Esophagus squamous epithelium (tissue), 4 donors: ENCODE data around the gene CLDN7.
A peak's percentile ranks its signal among the peaks of the same experiment; 100 is the strongest.

Experiments
- CTCF ChIP-seq, 6 experiments: fragments of 450-650 bp in 4 of 6; fragments of 200-600 bp in 2 of 6; sonication (generic) in 2 of 6; IDR thresholded peaks; one replicate each; pipeline ENCODE4 v1.5.1; 2016 to 2019; ENCODE audit warnings: antibody characterized with exemption in 6 of 6, mild to moderate bottlenecking in 4 of 6, moderate library complexity in 4 of 6
- POLR2A ChIP-seq, 4 donors: fragments of 450-650 bp; IDR thresholded peaks; one replicate each; pipeline ENCODE4 v1.6.1; 2017; ENCODE audit warnings: antibody characterized with exemption in 4 of 4, mild to moderate bottlenecking in 4 of 4, moderate library complexity in 3 of 4

- peak in 2 of 4 donors; percentile 42 to 65 for TF ChIP-seq POLR2A (IDR thresholded peaks at IDR 0.05)
- peak in 4 of 6 experiments; percentile 4 to 25 (median 14) for TF ChIP-seq CTCF (IDR thresholded peaks at IDR 0.05)
Observed at GRCh38 chr17:7252176-7253043, 9.9 kb downstream of the CLDN7 start, which contains the start of gene ELP5.
